ENCODE results near the gene OR10K1. TPM values are rescaled to one million over a fixed set of nuclear protein-coding genes. Genes with fewer than 3 reads are reported as not detected.

Gene OR10K1
- total RNA-seq, 1 donor from 2014 or later = not detected

Other genes with a start within 250 kb of the OR10K1 start
- not detected for gene CD1A, start 207.4 kb upstream of the OR10K1 start, total RNA-seq
- gene CD1C, start 171.9 kb upstream of the OR10K1 start, total RNA-seq = not detected
- gene CD1B, start 130.3 kb upstream of the OR10K1 start, total RNA-seq = not detected
- not detected for gene CD1E, start 107.9 kb upstream of the OR10K1 start, total RNA-seq
- gene OR10T2, start 62.4 kb upstream of the OR10K1 start, total RNA-seq = not detected
- gene OR10K2, start 35.6 kb upstream of the OR10K1 start, total RNA-seq = not detected
- gene OR10R2, start 10.4 kb downstream of the OR10K1 start, total RNA-seq = not detected
- not detected for gene OR6Y1, start 92.6 kb downstream of the OR10K1 start, total RNA-seq
- gene OR6P1, start 108.7 kb downstream of the OR10K1 start, total RNA-seq = not detected
- not detected for gene OR10X1, start 118.1 kb downstream of the OR10K1 start, total RNA-seq
- not detected for gene OR10Z1, start 143.4 kb downstream of the OR10K1 start, total RNA-seq
- 0.55 TPM for gene SPTA1, start 224.9 kb downstream of the OR10K1 start, total RNA-seq
- gene OR6K2, start 238.8 kb downstream of the OR10K1 start, total RNA-seq = not detected